Loucy (cell line): ENCODE data around the gene DNAH14.

Source experiments
- CTCF ChIP-seq: fragments of 200-600 bp; sonication (generic); conservative IDR thresholded peaks from 2 replicates; pipeline ENCODE4 v1.5.1; 2014; ENCODE audit warnings: mild to moderate bottlenecking, antibody characterized with exemption, low read length
- EZH2phosphoT487 ChIP-seq: fragments of 200-600 bp; IDR thresholded peaks from 2 replicates; pipeline ENCODE4 v1.6.1; 2018; ENCODE audit warnings: antibody characterized with exemption, mild to moderate bottlenecking, moderate library complexity, borderline replicate concordance

DNA sequence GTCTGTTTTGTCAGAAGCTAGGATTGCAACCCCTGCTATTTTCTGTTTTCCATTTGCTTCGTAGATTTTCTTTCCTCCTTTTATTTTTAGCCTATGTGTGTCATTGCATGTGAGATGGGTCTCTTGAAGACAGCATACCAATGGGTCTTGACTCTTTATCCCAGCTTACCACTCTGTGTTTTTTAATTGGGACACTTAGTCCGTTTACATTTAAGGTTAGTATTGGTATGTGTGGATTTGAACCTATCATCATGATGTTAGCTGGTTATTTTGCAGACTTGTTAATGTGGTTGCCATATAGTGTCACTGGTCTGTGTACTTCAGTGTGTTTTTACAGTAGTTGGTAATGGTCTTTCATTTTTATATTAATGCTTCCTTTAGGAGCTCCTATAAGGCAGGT, 141.5 kb downstream of the DNAH14 start:
- TF ChIP-seq CTCF, result no peak
- no peak for TF ChIP-seq EZH2phosphoT487
